Stimulated activated CD4-positive, alpha-beta T cell treated with anti-CD3 and anti-CD28 coated beads, Interleukin-15, amount 100 ng/mL, for 48 hours (primary cell): ENCODE data around the gene CCDC149.
"Not testable (repeated sequence)": the region's sequence is repeated elsewhere in the genome, so short reads cannot be mapped to it uniquely, and the experiment has no call there.

Experiments
- DNase-seq, 2 donors: peaks; one replicate each; pipeline ENCODE4 v3.0.0-alpha.2; 2020; ENCODE audit warnings: low read depth in 2 of 2

The CCDC149 gene

DNA sequence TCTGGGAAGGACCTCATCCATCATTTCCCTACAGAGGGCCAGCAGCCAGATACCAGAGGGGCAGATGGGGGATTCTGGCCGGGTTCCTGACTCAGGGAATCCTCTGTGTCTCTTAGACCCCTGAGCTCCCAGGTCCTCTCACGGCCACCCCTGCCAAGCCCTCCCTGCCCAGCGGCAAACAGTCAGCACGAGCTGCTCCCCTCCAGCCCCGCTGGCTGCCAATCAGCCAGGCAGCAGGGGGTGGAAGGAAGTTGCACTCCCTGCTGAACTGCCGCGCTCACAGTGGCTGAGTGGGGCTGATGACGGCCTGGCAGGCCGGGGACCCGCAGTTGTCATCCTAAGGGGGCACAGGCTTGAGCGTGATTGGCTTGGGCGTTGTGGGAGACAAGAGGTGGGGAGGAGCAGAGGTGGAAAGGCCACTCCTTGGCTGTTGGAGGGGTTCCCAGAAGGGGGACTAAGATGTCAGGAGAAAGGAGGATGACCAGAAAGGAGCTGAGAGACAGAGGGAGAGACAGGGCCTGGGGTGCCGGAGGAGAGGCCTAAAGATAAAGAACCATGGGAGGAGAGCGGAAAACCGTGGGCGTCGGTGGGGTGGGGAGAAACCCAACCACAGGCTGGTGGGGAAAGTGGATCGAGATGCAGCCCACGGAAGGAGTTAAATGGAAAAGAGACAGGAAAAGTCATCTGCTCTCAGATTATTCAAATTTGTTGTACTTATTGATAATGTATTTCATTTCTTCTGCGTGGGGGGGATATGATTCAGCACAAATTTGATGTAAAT, 4.4 kb upstream of the CCDC149 start:
- no peak for DNase-seq

DNA sequence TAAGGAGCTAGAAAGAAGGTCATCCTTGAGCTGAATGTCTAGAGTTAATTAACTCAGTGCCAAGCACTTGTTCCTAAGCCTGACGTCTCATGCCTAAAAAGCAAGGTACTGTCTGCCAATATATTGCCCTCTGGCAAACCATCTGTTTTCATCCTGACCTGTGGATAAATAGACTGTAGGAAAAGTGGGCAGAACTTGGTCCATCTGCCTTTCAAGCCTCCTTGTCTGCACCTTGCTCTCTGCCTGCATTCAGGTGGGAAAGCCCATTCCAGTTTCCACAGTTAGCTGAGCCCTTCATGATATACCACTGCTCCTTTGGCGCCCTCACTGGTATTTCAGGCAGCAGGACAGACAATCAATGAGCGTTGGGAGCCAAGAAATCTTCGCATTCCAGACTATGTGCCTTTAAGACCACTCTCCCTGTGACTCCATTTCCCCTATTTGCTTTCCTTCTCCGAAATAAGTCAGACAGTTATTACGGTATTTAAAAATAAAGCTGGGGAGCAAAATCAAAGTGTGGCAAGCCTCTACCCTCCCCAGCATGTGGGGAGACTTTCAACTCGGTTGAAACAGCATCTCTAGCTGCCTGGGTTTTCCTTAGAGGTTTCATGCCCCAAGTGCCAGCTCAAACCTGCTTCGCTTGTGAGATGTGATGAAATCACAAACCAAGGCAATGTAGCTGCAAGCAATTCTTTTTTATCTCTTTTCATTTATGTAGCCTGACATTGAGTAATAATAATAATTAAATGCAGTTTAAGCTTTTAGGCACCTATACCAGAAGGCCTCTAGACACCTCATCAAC, 2.5 kb upstream of the CCDC149 start:
- DNase-seq: no peak

DNA sequence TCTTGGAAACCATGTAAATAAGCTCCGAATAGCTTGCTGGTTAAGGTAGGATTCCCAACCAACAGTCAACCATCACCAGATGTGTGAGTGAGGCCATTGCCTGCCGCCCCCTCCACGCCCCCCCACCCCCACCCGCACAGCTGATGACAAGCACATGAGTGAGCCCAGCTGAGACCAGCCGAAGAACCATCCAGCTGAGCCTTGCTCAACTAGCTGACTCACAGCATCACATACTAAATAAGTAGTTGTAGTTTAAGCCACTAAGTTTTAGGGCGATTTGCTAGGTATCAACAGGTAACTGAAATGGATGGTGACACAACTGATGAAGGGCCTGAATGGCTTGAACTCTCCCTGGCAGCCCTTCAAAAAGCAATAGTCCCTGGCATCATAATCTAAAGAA, 1.6 kb upstream of the CCDC149 start:
- no peak for DNase-seq

DNA sequence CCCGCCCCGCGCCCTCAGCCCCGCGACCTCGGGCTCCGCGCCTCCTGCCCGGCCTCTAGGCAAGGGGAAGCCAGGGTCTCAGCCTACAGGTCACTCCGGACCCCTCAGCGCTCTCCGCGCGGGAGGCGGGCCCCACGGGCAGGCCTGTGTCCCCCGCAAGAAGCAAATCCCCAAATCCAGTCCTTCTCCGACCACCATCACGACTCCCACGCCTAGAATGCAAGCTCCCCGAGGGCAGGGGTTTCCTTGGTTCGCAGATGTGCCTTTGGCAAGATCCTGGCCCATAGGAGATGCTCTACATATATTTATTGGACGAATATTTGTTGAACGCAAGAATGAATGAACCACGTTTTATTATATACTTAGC, 260 bp upstream of the CCDC149 start:
- no peak for DNase-seq

DNA sequence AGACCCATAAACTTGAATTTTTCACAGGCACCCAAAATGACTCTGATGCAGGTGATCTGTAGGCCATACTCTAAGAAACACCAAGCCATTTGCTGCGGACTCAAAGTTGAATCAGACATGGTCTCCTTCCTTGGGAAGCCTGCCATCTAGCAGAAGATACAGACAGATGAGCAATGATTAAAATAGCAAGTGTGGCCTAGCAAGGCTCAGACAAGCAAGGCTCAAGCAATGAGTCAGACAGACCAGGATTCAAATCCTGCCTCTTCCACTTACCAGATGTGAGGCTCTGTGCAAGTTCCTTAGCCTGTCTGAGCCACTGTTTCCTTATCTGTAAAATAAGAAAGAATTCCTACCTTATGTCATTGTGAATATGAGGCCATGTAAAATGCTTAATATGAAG, 2.3 kb downstream of the CCDC149 start:
- DNase-seq: no peak

DNA sequence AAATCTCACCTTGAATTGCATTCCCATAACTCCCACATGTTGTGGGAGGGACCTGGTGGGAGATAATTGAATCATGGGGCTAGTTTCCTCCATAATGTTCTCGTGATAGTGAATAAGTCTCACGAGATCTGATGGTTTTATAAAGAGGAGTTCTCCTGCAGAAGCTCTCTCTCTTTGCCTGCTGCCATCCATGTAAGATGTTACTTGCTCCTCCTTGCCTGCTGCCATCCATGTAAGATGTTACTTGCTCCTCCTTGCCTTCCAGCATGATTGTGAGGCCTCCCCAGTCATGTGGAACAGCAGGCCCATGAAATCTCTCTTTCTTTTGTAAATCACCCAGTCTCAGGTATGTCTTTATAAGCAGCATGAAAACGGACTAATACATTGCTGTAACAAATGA, 3.2 kb downstream of the CCDC149 start:
- not testable (repeated sequence) for DNase-seq

DNA sequence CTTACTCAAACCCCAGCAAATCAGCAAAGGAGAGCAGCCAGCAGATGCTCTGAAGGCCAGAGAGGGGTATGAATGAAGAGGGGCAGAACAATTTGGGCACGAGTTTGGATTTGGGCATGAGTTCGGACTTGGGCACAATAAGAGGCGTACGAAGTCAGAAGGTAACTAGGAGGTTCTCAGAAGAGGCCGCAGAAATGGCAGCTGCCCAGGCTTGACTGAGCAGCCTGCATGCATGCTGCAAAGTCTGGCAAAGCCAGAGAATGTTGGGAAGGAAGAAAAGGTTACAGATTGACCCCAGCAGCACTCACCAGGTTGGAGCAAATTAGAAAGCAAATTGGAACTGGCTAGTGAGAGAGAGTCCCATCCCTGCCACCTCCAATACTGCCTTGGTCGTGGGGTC, 15.2 kb downstream of the CCDC149 start:
- DNase-seq: no peak

DNA sequence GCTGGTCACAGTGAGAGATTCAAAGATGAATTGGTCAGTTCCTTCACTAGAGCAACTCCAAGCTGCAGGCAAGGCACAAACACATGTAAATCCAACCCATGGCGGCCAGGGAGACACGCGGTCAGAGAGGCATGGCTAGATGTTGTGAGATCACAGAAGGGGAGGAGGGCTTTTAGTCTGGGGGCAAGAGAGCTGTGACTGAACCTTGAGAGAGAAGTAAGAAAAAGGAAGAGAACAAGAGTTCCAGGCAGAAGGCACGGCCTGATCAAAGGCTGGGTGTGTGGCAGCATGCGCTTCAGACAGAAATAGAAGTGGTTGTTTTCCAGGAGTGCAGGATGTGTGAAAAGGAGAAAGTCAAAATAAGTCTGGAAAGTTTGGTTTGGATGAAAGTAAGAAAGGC, 15.9 kb downstream of the CCDC149 start:
- no peak for DNase-seq

DNA sequence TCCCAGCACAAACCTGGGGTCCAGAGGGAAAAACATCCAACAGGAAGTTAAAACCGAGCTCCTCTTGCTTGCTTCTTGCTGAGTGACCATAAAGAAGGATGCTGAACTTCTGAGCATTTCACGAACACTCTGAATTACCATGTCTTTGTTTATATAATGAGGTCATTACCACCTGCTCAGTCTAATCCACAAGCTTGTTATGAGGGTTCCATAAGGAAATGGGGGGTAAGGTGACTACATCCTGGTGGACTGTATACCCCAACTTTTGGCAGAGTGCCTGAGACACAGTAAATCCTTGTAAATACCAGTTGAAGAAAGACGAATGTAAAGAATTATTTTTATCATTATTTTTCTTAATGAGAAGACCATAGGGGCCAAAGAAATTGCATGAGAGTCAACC, 16.8 kb downstream of the CCDC149 start:
- DNase-seq: no peak

DNA sequence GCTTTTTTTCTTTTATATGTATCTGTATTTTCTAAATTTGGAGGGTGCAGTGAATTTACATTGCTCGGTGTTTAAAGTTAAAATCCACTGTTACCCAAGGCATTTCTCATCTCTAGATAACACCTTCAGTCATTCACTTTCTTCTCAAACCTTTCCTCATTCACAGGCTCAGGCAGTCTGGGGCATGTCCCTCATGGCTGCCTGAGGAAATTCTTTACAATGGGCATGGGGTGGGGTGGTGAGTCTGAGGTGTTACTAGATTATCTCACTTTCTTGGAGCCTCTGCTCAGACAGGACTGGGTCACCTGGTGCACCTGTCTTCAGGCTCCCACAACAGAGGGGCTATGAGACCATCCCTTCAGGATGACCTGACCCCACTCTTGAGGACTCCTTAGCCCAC, 17.4 kb downstream of the CCDC149 start:
- DNase-seq: no peak

DNA sequence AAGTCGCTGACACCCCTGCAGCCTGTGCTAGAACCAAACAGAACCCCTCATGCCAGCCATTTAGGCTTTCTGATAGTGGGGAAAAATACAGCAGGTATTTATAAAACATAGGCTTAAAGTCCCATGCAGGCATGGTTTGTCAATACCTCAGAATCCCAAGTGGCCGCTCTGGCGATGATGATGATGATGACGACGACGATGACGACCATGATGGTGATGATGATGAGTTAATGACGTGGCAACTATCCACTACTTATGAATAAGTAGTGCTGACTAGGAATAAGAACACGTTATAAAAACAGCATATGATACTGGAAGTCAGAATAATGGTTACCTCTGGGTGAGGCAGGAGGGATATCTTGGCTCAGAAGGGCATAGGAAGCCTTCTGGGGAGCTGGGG, 18.0 kb downstream of the CCDC149 start:
- no peak for DNase-seq

DNA sequence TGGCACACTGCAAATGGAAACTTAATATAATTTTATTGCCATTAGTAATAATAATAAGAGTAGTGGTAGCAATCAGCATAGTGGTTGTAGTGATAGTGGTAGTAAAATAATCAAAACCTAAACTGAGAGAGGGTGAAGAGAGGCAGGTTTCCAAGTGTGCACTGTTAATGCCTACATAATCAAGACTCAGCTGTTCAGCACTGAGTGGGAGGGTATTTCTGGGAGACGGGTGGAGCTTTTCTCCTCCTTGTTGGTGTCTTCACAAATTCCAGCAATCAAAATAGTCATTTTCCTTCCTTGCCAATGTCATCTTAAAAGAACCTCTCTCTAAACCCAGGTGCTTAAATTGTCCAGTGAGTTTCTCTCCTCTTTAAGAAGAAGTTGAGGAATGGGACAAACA, 18.6 kb downstream of the CCDC149 start:
- DNase-seq: no peak

DNA sequence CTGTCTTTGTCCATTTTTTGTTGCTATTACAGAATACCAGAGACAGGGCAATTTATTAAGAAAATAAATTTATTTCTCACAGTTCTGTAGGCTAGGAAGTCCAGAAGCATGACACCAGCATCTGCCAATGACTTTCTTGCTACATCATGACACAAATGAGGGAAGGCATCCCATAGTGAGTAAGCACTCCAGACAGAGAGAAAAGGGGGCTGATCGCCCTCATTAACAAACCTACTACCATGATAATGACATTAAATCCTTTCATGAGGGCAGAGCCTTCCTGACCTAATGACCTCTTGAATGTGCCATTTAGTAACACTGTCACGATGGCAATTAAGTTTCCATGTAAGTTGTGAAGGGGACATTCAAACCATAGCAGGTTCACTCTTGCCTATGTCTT, 20.1 kb downstream of the CCDC149 start:
- DNase-seq: no peak

DNA sequence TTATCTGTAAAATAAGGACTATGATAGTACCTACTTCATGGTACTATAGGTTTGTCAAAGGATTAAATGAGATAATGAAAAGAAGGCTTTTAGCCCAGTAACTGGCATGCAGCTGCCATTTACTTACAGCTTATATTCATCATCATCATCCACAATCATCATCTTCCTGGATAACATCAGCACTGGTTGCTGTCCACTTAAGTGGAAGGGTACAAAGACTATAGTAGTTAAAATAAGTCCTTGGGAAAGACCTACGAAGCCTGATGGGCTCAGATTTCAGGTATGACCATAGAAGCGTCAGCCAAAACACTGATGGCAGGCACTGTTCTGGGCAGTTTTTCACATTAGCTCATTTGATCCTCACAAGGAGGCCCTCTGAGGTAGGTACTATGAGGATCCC, 20.6 kb downstream of the CCDC149 start:
- DNase-seq: no peak

DNA sequence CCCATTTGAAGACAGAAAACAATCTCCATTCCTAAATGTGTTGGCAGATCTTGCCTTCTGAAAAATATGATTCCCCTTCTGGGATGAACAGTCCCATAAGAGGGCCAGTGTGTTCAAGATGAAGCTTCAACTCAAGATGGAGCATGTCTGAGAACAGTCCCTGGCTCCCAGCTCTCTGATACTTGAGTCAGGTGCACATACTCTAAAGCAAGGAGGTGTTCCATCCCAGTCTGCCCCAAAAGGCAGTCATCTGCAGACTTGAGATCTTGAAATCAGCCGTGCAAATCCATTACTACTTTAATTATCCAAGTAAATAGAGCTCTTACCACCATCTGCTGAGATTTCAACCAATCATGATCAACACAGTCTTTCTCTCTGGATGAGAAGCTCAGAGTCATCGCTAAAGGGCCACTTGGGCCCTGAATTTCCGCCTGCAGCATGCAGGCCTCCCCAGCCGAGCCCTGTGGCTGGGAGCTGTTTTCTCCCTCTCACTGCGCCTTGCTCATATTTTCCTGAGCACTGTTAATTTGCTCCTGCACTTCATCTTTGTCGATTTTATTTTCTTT, 22.2 kb downstream of the CCDC149 start:
- DNase-seq: no peak

DNA sequence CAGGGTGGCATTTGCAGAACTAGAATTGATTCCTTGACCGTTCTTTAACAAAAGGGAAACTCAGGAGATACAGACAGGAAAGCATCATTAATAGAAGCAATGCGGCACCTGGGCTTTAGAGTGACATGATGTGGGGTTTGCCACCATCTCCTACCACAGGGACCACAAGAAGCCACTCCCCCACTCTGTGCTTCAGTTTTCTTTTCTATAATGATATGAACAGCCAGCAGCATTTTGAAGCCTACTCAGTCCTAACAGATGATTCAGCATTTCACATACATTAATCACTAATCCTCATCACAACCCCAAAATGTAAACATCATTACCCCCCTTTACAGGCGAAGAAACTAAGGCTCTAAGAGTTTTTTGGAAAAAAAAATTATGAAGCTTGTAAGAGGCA, 22.9 kb downstream of the CCDC149 start:
- no peak for DNase-seq

DNA sequence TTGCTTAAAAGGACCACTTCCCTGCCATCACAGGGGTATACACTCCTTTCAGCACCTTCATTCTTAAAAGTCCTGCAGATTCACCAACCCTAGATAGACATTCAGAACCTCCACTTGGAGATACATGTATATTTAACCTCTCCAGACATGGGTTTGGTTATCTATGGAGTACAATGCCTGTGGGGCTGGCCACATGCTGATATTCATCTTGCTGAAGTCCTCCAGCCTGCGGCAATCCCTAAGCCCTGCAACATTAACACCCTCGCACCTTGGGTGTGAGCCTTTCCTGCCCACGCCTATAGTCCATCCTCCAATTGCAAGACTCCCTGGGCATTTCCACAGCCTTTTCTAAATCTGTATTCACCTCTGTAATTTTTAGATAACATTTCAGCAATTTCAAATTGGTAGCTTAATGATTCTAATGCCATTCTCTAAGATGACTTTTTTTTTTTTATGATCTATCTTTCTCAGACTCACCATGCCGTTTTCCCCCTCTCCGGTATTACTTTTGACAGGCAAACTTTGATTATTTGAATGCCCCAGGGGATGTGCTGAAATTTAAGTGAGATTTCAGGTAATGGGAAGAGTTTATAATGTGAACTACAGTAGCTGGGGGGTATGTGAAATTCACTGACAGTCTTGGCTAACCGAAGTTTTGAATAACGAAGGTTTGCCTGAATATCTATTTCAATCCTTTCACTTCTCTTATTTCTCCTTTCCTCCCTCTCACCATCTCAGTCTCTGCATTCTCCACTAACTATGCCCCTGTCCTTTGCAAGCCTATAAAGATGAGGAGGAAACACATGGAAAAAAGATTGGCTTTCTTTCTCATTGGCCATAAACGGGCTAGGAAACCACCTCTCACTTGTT, 24.1 kb downstream of the CCDC149 start:
- no peak for DNase-seq

DNA sequence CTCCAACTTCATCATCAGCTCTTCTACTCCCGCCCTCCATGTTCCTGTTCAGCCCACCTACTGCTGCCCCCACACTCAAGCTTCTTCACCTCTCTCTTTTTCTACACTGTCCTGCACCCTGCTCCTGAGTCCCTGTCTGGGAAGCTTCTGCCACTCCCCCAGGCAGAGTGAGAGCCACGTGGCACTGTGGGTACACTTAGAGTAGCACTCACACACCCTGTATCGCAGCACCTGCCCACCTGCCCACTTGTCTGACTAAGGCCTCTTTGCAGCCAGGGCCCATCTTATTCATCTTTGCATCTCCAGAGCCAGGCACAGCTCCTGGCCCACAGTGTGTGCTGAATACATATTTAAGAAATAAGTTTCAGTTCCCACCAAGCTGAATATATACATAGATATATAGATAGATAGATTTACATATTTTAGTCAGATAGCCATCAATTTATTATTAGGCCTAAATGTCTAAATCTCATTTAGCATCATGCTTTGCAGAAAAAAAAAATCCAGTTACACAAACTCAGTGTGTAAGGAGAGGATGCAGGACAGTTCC, 24.9 kb downstream of the CCDC149 start:
- DNase-seq: no peak

DNA sequence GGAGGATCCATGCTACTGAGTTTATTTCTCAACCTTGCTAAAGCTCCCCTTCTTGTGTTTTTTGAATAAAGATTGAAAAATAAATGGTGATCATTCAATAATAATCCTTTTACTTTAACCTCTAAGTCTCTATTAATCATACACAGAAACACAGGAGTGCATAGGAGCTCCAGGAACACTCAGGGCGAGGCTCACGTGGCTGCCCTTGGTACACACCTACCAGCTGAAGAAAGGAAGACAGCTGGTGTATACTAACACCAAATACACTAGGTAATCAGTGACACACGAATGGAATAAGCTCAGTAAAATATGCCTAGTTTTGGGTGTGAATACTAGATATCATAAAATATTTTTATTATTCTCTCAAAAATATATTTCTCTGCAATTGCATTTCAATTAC, 26.2 kb downstream of the CCDC149 start:
- no peak for DNase-seq

DNA sequence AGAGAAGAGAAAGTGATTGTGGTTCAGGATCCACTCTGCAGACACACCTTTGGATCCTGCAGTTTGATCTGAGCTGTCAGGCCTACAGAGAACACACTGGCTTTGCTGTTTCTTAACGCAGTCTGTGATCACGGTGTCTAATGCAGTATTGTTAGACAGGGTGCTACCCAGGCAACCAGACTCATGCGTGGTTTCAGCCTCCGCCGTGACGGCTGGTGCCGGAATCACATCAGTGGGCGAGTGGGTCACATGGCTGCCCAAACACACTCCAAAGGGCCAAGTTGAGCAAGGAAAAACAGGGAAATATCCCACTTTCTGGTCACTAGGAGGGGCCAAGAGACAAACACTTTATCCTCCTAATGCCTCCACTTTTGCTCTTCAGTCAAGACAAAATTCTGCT, 27.5 kb downstream of the CCDC149 start:
- no peak for DNase-seq

DNA sequence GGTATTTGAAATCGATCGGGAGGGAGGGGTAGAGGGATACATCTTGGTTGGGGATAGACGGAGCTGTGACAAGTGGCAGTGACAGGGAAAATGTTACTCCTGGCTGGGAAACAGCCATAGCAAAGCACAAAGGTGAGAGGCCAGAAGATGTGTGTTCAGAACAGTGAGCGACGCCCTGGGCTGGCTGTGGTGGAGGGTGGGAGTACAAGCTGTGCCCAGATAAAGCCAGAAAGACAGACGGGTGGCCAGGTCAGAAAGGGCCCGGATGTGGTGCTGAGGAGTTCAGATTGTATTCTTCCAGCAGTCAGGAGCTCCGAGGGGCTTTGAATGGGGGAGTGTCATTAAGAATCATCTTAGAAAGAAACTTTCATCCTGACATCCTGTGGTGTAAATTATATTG, 27.9 kb downstream of the CCDC149 start:
- DNase-seq: no peak
